Measurements from ENCODE around the gene ZNF536.
"Not testable (repeated sequence)": the region's sequence is repeated elsewhere in the genome, so short reads cannot be mapped to it uniquely, and the experiment has no call there.

Gene ZNF536

DNA sequence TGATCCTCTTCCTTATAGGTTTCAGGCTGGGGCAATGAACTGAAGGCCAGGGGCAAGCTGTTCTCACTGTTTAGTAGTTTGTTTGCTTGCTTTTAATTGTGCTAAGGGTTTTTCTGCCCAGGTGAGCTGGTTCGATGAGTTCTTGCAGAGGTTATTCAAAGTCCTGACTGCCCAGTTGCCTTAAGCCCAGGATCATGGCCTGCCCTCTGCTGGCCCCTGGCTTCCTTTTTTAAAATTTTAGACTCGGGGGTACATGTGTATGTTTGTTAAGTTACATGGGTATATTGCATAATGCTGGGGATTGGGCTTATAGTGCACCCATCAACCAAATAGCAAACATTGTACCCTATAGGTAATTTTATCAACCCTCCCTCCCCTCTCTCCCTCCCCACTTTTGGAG is 65.7 kb downstream of the ZNF536 start:
- FAIRE-seq (no peak), DNase-seq (ENCODE audit: extremely low spot score, insufficient read length, low read depth) (no peak)

DNA sequence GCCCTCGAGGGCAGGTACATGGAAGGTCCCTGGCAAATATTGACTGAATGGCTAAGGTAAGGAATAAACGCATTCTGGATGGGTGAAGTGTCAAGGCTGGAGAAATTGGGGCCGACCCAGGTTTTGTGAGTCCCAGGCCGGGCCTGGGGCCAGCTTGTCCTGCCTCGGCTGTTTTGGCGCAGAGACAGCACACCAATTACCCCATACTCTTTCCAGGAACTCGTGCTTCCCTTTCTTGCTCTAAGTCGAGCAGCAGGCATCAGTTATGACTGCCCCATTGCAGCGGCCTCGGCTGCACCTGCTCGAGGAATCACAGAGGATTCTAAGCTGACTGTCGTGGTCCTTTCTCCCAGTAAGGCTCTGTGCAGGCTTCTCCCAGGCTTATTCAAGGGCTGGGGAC is 67.1 kb downstream of the ZNF536 start:
- DNase-seq (ENCODE audit: extremely low spot score, insufficient read length, low read depth), result no peak

DNA sequence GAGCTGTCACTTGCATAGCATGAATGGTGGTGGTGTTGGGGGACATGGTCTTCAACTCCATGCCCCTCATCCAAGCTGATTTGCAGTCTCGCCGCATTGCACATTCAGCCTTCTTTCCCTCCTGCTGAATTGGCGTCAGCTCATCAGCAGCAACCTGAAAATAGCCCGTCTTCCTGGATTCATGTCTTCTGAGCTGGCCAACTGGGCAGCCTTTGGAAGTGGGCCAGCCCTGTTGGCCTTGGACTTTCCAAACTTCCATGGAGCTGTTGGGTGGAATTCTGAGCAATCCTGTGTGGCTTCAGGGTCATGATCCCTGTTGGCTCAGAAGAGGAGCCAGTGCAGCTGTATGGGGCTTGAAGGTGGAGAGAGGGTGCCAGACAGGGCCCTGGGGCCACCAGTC is 68.8 kb downstream of the ZNF536 start:
- DNase-seq (ENCODE audit: extremely low spot score, insufficient read length, low read depth) (no peak), FAIRE-seq (no peak)

More for the DNA sequence above, 67.1 kb downstream of the ZNF536 start:
- FAIRE-seq, result no peak

DNA sequence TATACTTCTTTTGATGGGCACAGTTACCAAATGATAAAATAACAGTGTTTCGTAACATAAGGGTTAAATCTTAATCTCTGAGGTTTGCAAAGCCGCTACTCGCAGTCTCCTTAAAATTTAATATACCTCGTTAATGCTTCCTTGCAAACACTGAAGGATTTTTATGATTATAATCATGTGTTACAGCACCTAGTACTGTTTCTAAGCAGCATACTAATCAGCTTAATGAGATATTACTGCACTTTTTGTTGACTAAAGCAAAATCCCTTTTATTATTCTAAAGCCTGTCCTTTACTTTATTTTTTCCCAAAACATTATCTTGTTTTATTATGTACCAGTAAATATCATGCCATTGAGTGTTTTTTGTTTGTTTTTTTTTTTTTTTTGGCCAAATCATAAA is 70.5 kb downstream of the ZNF536 start:
- FAIRE-seq, result no peak

DNA sequence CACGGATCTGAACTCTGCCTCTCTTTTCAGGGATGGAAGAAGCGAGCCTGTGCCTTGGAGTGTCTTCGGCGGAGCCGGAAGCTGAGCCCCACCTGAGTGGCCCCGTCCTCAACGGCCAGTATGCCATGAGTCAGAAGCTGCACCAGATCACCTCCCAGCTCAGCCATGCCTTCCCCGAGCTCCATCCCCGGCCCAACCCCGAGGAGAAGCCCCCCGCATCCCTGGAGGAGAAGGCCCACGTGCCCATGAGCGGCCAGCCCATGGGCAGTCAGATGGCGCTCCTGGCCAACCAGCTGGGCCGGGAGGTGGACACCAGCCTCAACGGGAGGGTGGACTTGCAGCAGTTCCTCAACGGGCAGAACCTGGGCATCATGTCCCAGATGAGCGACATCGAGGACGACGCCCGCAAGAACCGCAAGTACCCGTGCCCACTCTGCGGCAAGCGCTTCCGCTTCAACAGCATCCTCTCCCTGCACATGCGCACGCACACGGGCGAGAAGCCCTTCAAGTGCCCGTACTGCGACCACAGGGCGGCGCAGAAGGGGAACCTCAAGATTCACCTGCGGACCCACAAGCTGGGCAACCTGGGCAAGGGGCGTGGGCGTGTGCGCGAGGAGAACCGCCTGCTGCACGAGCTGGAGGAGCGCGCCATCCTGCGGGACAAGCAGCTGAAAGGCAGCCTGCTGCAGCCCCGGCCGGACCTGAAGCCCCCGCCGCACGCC is 71.5 kb downstream of the ZNF536 start:
- DNase-seq (ENCODE audit: extremely low spot score, insufficient read length, low read depth) (no peak), FAIRE-seq (no peak)

More for the DNA sequence above, 70.5 kb downstream of the ZNF536 start:
- no peak for DNase-seq (ENCODE audit: extremely low spot score, insufficient read length, low read depth)

DNA sequence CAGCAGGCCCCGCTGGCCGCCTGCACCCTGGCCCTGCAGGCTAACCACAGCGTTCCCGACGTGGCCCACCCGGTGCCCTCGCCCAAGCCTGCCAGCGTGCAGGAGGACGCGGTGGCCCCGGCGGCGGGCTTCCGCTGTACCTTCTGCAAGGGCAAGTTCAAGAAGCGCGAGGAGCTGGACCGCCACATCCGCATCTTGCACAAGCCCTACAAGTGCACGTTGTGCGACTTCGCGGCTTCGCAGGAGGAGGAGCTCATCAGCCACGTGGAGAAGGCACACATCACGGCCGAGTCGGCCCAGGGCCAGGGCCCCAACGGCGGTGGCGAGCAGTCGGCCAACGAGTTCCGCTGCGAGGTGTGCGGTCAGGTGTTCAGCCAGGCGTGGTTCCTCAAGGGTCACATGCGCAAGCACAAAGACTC is 72.1 kb downstream of the ZNF536 start:
- no peak for DNase-seq (ENCODE audit: extremely low spot score, insufficient read length, low read depth)
- no peak for FAIRE-seq

DNA sequence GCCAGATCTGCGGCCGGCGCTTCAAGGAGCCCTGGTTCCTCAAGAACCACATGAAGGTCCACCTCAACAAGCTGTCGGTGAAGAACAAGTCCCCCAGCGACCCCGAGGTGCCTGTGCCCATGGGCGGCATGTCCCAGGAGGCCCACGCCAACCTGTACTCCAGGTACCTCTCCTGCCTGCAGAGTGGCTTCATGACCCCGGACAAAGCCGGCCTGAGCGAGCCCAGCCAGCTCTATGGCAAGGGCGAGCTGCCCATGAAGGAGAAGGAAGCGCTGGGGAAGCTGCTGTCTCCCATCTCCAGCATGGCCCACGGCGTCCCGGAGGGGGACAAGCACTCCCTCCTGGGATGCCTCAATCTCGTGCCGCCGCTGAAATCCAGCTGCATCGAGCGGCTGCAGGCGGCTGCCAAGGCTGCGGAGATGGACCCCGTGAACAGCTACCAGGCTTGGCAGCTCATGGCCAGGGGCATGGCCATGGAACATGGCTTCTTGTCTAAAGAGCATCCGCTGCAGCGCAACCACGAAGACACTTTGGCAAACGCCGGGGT is 72.6 kb downstream of the ZNF536 start:
- no peak for FAIRE-seq
- no peak for DNase-seq (ENCODE audit: extremely low spot score, insufficient read length, low read depth)

DNA sequence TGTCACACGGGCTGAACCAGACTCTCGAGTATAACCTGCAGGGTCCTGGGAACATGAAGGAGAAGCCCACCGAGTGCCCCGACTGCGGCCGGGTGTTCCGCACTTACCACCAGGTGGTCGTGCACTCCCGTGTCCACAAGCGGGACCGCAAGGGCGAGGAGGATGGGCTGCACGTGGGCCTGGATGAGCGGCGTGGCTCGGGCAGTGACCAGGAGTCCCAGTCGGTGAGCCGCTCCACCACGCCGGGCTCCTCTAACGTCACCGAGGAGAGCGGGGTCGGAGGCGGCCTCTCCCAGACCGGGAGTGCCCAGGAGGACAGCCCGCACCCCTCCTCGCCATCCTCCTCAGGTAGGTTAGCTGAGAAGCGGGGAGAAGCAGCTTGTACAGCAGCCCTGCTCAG is 73.2 kb downstream of the ZNF536 start:
- no peak for DNase-seq (ENCODE audit: extremely low spot score, insufficient read length, low read depth)
- FAIRE-seq, result no peak

DNA sequence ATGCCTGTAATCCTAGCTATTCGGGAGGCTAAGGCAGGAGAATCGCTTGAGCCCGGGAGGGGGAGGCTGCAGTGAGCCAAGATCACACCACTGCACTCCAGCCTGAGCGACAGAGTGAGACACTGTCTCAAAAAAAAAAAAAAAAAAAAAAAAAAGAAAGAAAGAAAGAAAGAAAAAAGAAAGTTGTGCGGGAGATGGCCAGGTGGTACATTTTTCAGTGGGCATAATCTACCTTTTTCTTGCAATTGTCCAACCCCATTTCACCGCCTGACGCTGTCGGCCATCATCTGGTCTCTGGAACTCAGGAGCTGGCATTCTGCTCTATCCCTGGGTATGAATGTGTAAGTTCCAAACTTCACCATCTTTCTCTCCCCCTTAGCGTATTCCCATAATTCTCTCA is 73.9 kb downstream of the ZNF536 start:
- DNase-seq (ENCODE audit: extremely low spot score, insufficient read length, low read depth); FAIRE-seq: not testable (repeated sequence)

DNA sequence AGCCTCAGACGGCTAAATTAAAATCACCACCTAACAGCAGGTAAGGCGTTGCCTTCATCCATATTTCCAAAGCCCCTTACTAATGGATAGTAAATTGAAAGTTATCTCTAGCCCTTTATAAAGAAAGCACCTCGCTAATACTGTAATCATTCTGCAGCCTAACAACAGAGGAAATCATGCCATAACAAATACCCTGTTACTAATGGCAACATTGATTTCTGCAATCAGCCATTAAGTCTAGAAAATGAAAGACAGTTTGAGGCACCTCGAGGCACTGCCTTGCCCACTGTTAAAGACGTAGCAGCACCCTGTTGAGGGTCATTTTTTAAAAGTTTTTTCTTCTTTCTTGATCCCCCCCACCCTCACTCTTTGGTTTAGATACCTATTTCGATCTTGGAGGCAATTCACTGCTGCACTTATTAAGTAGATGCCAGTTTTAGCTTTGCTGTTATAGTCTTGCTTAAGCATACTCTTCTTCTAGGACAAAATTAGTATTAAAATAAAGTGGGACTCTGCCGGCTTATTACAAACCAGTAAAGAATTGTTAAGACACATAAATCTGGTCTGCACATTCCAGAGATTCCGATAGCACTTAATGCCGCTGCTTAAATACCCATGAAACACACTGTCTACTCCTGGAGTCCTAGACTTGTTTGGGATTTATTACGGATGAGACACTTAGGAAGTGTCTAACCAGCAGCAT is 74.8 kb downstream of the ZNF536 start:
- FAIRE-seq (no peak), DNase-seq (ENCODE audit: extremely low spot score, insufficient read length, low read depth) (no peak)

DNA sequence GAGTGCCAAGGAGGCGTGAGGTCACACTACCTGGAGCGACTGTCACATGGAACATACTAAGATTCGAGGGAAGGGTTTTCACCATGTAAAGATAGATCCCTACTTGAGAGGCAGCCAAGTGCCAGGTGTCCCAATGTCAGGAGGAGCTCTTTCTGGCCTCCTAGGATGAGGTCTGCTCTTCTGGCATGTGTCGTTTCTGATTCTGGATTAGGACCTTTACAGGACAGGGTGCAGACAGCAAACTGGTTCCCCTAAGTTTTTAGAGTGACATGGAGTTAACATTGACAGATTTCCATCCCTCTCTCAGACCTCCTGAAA is 75.3 kb downstream of the ZNF536 start:
- FAIRE-seq (no peak), DNase-seq (ENCODE audit: extremely low spot score, insufficient read length, low read depth) (no peak)

DNA sequence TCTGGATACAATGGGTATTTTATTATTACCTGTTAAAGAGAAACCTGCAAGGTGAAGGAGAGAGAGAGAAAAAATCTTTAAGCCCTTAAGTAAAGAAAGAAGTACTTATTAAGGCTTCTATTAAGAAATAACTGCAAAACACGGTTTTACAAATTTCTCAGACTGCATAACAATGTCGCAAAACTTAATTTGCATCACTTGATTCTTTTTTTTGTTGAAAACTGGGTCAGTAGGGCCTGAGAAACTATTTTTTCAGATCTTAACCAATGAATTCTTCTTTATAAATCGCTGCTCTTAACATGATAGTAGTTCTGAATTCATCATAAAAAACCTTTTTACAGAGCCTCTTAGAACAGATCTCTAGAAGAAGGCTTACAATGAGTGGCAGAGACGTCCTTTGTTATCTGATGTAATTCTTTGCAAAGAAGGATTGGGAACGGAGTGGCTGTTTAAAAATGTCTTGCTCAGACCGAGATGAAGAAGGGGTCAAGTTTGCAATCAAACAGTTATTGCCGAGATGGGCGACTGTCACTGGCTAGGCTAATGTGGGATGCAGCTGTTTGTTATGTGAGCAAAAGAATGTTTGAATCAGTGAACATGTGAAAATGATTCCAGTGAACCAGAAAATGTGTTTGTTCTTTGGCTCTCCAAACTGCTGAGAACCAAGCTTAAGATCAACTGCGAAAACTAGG is 76.3 kb downstream of the ZNF536 start:
- no peak for DNase-seq (ENCODE audit: extremely low spot score, insufficient read length, low read depth)
- FAIRE-seq, result no peak

DNA sequence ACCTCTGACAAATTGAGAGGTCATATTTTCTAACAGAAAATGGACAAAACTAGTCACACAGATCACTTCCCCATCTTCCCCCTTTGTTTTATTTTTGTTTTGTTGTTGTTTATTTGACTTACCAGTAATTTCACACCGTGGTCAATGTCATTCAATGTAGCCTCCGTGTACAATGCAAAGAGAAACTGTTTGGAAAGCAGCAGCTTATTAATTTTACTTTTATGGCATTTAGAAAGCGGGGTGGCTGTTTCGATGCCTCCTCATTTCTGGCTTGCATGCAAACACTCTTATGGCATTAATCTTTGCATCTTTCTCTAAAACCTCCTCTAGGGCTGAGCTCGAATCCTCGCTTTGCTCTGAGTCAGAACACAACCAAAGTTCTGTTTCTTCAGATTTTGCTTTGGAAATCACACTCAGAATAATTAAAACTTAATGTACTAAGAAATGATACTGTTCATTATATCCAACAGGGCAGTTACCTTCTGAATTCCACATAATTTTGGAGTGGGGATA is 77.0 kb downstream of the ZNF536 start:
- DNase-seq (ENCODE audit: extremely low spot score, insufficient read length, low read depth), result no peak
- FAIRE-seq, result no peak

DNA sequence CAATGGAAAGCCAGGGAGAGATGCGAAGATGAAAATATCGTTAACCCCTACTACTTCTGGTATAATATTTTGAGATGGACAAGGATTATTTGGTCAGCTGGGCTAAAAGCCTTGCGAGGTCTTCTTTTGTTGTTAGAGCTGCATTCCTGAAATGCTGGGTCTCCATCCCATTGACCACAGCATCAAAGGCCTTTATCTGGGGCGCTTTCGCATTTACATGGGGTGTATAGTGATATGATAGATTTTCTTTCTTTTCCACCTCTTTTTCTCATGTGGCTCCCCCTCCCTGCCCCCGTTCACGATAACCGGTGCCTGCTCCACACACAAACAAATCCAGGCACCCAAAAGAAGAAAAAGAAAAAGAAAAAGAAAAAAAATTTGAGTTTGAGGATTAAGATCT is 77.5 kb downstream of the ZNF536 start:
- no peak for FAIRE-seq
- DNase-seq (ENCODE audit: extremely low spot score, insufficient read length, low read depth), result no peak

DNA sequence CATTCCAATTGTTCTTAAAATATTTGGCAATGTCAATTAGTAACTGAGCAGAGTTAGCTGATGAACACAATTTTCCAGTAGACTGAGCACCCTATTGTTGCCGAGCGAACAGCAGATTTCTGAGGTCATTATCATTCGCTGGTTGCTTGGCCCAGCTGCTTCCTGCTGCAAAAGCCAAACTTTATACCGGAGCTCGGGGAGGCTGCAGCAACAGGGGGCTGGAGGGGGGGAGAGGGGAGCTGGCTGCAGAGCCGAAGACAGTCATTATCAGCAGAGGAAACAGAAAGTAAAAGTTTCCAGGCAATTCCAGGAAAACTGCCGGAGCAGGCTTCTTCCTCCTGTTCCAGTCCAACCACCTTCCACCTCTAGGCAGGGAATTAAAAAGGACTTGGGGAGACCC is 77.9 kb downstream of the ZNF536 start:
- DNase-seq (ENCODE audit: extremely low spot score, insufficient read length, low read depth), result no peak
- FAIRE-seq, result no peak

DNA sequence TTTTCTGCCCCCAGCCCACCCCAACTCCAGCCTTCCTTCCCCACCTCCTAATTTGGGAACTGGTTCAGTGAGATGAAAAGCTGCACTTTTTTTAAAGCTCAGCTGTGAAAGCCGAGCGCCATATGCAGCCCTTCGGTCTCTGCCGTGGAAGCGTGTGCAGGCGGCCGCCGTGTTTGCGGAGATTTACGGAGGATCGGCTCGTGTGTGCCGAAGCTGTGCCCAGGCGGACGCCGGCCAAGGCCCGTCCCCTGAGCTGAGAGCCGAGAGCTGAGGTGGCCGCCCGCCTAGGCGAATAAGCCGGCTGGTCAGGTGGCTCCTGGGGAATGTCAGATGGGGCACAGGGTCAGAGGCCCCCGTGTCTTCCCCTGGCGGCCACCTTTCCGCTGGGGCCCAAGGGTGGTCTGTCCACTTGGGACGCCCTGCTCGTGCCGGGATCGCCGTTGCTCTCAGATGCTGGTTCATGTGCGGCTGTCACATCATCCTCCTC is 78.7 kb downstream of the ZNF536 start:
- DNase-seq (ENCODE audit: extremely low spot score, insufficient read length, low read depth) (no peak), FAIRE-seq (no peak)

DNA sequence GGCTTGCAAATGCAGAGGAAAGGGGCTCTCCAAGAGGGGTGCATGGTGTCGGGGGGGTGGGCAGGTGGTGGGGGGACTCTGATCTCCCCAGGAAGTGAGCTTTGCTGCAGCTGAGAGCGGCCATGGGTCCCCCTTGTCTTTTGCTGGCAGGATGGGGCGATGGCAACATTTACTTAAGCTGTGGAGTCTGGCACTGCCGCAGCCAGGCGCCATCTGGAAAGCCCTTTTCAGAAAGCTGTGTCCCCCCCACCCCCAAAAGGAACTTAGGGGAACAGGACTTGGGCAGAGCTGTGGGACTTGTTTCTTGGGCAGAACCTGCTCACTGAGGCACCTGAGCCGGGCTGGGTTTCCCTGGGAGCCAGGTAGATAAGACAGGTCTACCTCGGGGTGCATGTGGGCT is 80.7 kb downstream of the ZNF536 start:
- no peak for DNase-seq (ENCODE audit: extremely low spot score, insufficient read length, low read depth)
- FAIRE-seq, result no peak

DNA sequence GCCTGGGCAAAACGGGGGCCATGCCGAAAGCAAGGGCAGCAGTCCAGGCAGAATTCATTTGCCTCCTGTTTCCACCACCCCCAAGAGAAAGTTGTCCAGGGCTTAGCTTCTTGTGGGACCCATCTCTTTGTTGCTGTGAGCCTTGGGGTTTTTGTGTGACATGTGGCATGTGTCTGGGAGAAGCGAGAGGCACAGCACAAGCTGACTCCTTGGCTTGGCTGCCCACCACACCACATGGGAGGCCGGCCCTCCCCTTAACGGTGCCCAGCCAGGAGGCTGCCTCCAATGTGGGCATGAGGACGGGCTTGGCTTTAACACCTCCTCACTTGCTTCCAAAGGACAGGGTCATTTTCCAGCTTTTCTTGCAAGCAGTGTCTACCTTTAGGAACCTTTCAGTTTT is 81.6 kb downstream of the ZNF536 start:
- FAIRE-seq, result no peak
- no peak for DNase-seq (ENCODE audit: extremely low spot score, insufficient read length, low read depth)

DNA sequence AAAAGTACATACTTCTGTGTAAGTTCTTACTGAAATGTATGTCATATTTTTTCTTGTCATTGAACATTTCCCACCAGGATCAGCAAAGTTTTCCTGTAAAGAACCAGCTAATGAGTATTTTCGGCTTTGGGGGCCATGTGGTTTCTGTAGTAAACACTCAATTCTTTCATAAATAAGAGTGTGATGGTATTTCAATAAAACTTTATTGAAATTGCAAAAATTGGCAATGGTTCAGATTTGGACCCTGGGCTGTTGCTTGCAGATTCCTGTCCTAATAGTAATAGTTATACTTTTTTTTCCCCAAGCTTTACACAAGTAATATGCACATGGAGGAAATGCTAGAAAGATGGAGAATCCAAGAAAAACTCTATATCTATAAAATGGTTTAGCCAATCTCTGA is 83.7 kb downstream of the ZNF536 start:
- FAIRE-seq, result no peak
- no peak for DNase-seq (ENCODE audit: extremely low spot score, insufficient read length, low read depth)

DNA sequence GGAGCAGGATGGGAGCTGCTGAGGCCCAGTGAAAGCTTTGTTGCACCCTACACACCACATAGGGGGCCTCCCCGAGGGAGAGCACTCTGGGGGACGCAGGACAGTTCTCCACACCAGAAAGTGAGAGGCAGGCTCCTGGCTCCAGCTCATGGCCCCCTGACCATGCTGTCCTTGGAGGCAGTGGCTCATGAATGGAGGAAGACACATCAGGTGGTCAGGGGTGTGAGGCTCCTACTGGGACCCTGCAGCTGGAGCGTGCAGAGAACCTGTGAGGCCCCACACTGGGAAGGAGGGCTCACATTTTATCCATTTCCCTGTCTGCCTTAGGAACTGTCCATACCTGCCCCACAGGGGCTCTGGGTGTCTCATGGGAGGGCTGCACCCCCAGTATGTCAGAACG is 85.3 kb downstream of the ZNF536 start:
- DNase-seq (ENCODE audit: extremely low spot score, insufficient read length, low read depth) (no peak), FAIRE-seq (no peak)

DNA sequence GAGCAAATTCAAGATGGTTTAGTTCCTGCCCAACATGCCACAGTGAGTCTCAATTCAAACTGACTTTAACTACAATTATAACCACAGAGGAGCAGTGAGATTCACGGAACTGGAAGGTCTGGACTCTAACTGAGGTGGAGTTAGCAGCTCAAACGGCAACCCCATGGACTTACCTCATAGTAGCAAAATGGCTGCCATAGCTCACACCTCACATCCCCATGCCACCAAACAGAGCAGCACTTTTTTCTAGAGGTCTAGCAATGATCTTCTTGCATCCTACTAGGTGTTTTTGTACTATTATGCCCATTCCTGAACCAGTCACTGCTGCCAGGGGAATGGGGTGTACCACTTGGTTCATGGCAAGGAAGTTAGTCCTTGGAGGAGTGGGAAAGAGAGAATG is 87.7 kb downstream of the ZNF536 start:
- FAIRE-seq (no peak), DNase-seq (ENCODE audit: extremely low spot score, insufficient read length, low read depth) (no peak)

All from GM18507 (cell line).